Astrocyte of the spinal cord (primary cell): ENCODE data around the gene TNS2.
"Not testable (repeated sequence)": the region's sequence is repeated elsewhere in the genome, so short reads cannot be mapped to it uniquely, and the experiment has no call there.

Source experiments
- DNase-seq: peaks from one replicate; pipeline ENCODE4 v3.0.0; 2011; ENCODE audit warnings: low read depth, low spot score
- H3K4me3 ChIP-seq: 2 replicates; pipeline ENCODE4 v1.5.1; 2011; ENCODE audit warnings: low read depth, mild to moderate bottlenecking, low read length, moderate library complexity
- in situ Hi-C: cut with HindIII; loops from 2 replicates; pipeline ENCODE4 v1.10.0; 2017; ENCODE audit warnings: low sequenced_read_pairs
- TF ChIP-seq, protein P1 (sequence below): IDR thresholded peaks from 2 replicates; pipeline ENCODE4 v1.5.1; 2012; ENCODE audit warnings: low read depth, mild to moderate bottlenecking, low read length, inconsistent platforms

TNS2 gene

DNA sequence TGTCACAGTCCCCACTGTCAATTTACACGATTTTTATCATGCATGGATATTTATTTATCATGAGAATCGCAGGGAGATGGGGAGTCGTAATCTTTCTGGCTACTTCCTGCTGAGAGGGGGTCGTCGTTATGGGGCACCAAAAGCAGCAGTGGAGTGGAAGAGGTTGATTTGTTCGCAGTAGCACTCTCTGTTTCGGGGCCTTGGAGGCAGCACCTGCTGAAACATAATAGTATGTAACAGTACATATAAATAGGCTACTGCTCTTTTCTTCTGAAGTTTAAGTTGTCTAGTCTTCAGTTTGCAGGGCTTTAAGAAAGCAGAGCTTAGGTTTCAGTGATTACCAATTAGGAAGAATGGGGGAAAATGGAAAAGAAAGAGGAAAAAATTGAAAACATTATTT is 57.3 kb downstream of the TNS2 start:
- TF ChIP-seq, protein P1, sequence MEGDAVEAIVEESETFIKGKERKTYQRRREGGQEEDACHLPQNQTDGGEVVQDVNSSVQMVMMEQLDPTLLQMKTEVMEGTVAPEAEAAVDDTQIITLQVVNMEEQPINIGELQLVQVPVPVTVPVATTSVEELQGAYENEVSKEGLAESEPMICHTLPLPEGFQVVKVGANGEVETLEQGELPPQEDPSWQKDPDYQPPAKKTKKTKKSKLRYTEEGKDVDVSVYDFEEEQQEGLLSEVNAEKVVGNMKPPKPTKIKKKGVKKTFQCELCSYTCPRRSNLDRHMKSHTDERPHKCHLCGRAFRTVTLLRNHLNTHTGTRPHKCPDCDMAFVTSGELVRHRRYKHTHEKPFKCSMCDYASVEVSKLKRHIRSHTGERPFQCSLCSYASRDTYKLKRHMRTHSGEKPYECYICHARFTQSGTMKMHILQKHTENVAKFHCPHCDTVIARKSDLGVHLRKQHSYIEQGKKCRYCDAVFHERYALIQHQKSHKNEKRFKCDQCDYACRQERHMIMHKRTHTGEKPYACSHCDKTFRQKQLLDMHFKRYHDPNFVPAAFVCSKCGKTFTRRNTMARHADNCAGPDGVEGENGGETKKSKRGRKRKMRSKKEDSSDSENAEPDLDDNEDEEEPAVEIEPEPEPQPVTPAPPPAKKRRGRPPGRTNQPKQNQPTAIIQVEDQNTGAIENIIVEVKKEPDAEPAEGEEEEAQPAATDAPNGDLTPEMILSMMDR: no peak
- no peak for DNase-seq
- no peak overlapping the region for H3K4me3 ChIP-seq
- in situ Hi-C loops: no loop called here

DNA sequence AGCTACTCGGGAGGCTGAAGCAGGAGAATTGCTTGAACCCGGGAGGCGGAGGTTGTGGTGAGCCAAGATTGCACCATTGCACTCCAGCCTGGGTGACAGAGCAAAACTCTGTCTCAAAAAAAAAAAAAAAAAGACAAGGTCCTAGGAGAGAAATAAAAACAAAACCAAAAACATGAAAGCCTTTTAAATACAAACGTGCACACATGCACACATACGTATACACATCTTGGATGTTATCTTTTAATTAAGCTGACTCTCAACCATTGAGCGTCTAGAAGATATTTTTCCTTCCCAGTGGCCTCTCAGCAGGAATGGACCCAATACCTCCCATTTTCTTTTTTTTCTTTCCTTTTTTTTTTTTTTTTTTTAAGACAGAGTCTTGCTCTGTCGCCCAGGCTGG is 62.6 kb downstream of the TNS2 start:
- in situ Hi-C loops, DNase-seq: not testable (repeated sequence)

DNA sequence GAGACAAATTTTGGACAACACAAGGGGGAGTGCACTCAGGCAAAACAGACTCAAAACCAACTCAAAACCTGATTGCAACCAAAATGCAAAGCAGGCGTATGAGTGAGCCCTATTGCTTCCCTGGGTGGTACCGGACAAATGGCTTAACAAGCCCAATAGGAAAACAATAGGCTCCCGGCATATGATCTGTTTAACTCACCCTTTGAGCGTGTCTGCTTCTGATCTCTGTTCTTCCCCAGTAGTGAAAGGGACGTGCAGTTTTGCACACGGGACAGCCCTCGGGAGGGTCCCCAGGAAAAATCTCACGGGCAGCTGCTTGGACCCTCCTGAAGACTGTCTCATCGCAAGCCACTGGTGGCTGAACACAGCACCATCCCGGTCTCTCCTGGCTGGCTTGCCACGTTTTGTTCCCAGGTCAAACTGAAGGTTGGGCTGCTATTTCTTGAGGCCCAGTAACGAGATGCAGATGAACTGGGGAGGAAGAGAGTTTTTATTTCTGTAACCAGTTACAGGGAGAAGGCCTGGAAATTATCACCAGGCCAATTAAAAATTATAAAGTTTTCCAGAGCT is 63.4 kb downstream of the TNS2 start:
- in situ Hi-C loops: no loop called here
- H3K4me3 ChIP-seq: no peak overlapping the region
- DNase-seq: no peak
- TF ChIP-seq, protein P1: no peak

More for the DNA sequence above, 62.6 kb downstream of the TNS2 start:
- not testable (repeated sequence) for H3K4me3 ChIP-seq

DNA sequence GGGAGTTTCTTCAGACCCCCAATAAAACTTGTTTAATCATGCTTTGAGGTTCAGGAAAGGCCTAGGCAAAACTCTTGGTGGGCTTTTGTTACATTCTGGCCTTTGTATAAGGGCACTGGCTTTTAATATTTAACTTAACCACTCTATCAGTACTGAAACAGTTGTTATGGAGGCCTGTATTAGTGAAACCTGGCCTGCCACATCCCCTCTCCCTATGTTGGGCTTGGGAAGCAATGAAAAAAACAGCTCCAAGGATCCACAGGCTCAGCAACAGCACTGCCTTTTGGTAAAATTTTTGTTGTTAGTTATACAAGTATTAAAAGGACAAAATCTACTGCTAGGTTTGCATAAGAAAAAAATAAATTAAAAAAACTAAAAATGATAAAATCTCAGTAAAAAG is 64.1 kb downstream of the TNS2 start:
- no peak for DNase-seq
- no peak overlapping the region for H3K4me3 ChIP-seq
- in situ Hi-C loops: no loop called here
- TF ChIP-seq, protein P1: no peak
